ENCODE measurements around the gene TMEM170B. TPM values are rescaled to one million over a fixed set of nuclear protein-coding genes. Genes with fewer than 3 reads are reported as not detected.
A peak's percentile ranks its signal among the peaks of the same experiment; 100 is the strongest.

The TMEM170B gene
- total and polyA plus RNA-seq, 7 experiments from 2014 or later: 0.29 to 12.7 (median 3.2) TPM

DNA sequence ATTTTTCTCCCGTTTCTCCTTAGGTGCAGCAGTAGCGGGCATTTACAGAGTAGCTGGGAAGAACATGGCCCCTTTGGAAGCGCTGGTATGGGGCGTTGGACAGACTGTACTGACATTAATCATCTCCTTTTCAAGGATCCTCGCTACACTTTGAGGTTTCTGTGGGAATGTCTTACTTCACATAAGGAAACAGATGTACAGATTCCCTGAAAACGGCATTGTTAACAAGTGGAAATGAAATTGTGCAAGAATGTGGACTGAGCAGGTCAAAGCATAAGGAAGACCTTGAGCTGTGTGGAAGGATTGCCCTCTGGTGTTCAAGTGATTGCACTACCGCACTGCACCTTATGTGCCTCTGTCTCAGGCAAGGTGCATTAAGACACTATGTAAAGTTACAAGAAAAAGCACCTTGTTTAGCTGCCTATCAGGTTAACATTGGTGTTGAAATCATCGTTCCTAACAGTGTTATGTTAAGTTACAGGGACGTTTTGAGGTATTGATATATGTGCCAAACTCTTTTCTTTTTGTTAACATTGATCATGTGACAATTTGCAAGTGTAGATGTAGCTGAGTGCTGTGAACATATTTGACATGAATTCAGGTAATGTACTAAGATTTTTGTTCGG lies 38.0 kb downstream of the TMEM170B start:
- Mint-ChIP-seq H3K27ac (no peak overlapping the region), H3K27me3 (no peaks in the 10 kb centered on the region), H3K4me3 (no peak overlapping the region), H3K9me3 (no peaks in the 10 kb centered on the region), H3K4me1 (peaks cover 0 to 4% (median 0%) of the 10 kb centered on the region in 7 donors), H3K36me3 (peaks cover 0 to 7% (median 0%) of the 10 kb centered on the region in 5 donors)
- POLR2A ChIA-PET: interaction anchor here (0.6 kb wide), 1 partner anchor 253 kb away, joined by 3 read pairs; no protein-coding TSS in a partner anchor
- no peaks in the 10 kb centered on the region for H3K4me1 ChIP-seq (ENCODE audit: control insufficient read depth in 2 of 2, insufficient read depth in 2 of 2, low read length in 2 of 2)
- CTCF ChIA-PET: interaction anchor here (0.6 to 1.8 kb wide), 7 partner anchors 9 to 432 kb away, joined by 3 to 8 read pairs (median 4); no protein-coding TSS in a partner anchor
- H3K9me3 ChIP-seq (ENCODE audit: control insufficient read depth in 2 of 3, low read length in 3 of 3): no peaks in the 10 kb centered on the region
- ATAC-seq: peak; percentile 97
- no peak overlapping the region for H3K4me3 ChIP-seq (ENCODE audit: low read length)
- H3K36me3 ChIP-seq (ENCODE audit: control insufficient read depth in 2 of 3, insufficient read depth in 3 of 3, low read length in 3 of 3): no peaks in the 10 kb centered on the region
- peak; percentile 10 to 54 (median 42) for DNase-seq
- no peaks in the 10 kb centered on the region for H3K27me3 ChIP-seq (ENCODE audit: control insufficient read depth in 2 of 2, insufficient read depth in 2 of 2, low read length in 2 of 2)
- intact Hi-C loops (cut with micrococcal nuclease): loop anchor here (1.0 kb wide), 5 partner anchors 37 to 621 kb away; no protein-coding TSS in a partner anchor
- H3K27ac ChIP-seq (ENCODE audit: low read depth, low read length): no peak overlapping the region

DNA sequence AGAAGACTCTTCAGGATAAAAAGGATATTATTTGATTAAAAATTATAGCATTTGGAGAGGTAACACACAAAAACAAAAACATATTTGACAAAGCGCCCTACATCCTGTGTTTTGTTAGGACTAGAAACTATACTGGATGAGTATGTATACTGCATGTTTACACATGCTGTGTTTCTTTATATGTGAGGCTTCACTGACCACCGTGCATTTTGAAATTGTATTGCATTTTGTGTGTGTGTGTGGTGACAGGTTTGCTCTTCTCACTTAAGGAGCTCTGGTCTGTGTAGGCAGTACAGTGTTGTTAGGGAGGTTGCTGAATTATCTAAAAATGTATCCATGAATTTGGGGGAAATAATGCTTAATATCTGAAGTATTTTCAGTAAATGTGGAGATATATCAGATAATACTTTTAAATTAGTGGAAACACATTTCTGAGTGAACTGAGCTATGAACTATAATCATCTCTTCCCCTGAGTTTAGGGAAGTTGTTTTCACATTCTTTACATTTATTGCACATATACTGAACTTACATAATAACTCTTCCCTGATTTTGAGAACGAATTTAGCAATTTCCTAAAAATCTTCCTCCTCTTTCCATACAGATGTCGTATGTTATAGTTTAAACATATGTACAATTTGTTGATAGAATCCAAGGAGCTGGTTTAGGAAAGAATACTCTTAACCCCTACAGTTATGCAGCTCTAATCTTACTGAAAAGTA lies 43.3 kb downstream of the TMEM170B start:
- no peaks in the 10 kb centered on the region for H3K4me1 ChIP-seq (ENCODE audit: control insufficient read depth in 2 of 2, insufficient read depth in 2 of 2, low read length in 2 of 2)
- no peak overlapping the region for H3K4me3 ChIP-seq (ENCODE audit: low read length)
- DNase-seq: no peak
- no peaks in the 10 kb centered on the region for H3K9me3 Mint-ChIP-seq
- no peak overlapping the region for H3K27ac Mint-ChIP-seq
- peaks cover 0 to 19% (median 0%) of the 10 kb centered on the region in 5 donors for H3K27me3 Mint-ChIP-seq
- ChIA-PET POLR2A (no interaction called here), CTCF (no interaction called here)
- no peaks in the 10 kb centered on the region for H3K27me3 ChIP-seq (ENCODE audit: control insufficient read depth in 2 of 2, insufficient read depth in 2 of 2, low read length in 2 of 2)
- intact Hi-C loops (cut with micrococcal nuclease): loop anchor here in 1 of 2 donors (10.0 kb wide), 1 partner anchor 704 kb away; no protein-coding TSS in a partner anchor
- H3K4me1 Mint-ChIP-seq: no peaks in the 10 kb centered on the region
- no peaks in the 10 kb centered on the region for H3K36me3 ChIP-seq (ENCODE audit: control insufficient read depth in 2 of 3, insufficient read depth in 3 of 3, low read length in 3 of 3)
- no peak overlapping the region for H3K27ac ChIP-seq (ENCODE audit: low read depth, low read length)
- ATAC-seq: no peak
- H3K9me3 ChIP-seq (ENCODE audit: control insufficient read depth in 2 of 3, low read length in 3 of 3): no peaks in the 10 kb centered on the region
- no peaks in the 10 kb centered on the region for H3K36me3 Mint-ChIP-seq
- no peak overlapping the region for H3K4me3 Mint-ChIP-seq

DNA sequence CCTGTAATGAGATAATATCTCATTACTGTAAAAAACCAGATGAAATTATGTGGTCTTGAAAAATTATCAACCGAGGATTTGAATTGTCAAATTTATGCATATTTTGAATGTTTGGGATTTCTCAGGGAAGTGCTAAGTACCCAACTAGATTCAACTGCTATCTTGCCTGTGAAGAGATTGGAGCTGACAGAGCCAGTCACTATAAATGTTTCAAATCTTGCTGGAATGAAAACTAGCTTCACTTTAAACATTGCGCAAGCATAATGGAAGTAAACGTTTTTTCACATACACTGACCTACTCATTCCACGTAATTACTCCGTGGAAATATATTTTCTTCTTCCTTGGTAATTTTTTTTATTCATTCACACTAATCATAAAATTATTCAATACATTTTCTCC lies 46.7 kb downstream of the TMEM170B start:
- POLR2A ChIA-PET: no interaction called here
- no peak overlapping the region for H3K4me3 Mint-ChIP-seq

DNA sequence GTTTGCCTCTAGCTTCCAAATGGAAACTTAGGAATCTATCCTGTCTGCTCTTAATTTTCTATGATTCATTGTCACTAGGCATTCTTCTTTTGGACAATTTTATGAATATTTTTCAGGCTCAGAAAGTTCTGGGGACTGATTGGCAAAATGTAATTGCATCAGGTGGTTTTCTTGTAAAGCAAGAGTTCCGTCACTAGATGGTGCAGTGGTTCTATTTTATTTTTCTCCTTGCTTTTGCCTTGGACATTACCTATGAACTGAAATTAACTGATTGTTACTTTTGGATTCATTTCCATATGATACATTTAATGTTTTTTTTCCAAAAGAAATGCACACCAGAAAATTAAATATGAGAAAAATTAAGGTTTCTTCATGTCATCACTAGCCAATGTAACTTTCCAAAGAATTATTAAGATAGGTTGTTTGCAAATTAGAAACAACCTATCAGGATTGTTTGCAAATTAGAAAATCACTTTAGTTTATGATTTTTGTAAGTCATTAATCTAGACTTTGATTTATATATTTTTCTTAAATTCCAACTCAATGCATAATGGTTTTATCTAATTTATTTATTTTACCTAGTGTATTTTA lies 48.0 kb downstream of the TMEM170B start:
- no peaks in the 10 kb centered on the region for H3K4me1 ChIP-seq (ENCODE audit: control insufficient read depth in 2 of 2, insufficient read depth in 2 of 2, low read length in 2 of 2)
- H3K27ac ChIP-seq (ENCODE audit: low read depth, low read length): no peak overlapping the region
- DNase-seq (peak in 4 of 9 donors; percentile 9 to 23 (median 10)), ATAC-seq (no peak)
- Mint-ChIP-seq H3K27ac (no peak overlapping the region), H3K36me3 (no peaks in the 10 kb centered on the region), H3K27me3 (peaks cover 0 to 19% (median 0%) of the 10 kb centered on the region in 5 donors), H3K4me1 (no peaks in the 10 kb centered on the region), H3K9me3 (no peaks in the 10 kb centered on the region), H3K4me3 (no peak overlapping the region)
- CTCF ChIA-PET: interaction anchor here (1.3 kb wide), 1 partner anchor 10 kb away, joined by 4 read pairs; no protein-coding TSS in a partner anchor
- POLR2A ChIA-PET: no interaction called here
- no peaks in the 10 kb centered on the region for H3K36me3 ChIP-seq (ENCODE audit: control insufficient read depth in 2 of 3, insufficient read depth in 3 of 3, low read length in 3 of 3)
- H3K27me3 ChIP-seq (ENCODE audit: control insufficient read depth in 2 of 2, insufficient read depth in 2 of 2, low read length in 2 of 2): no peaks in the 10 kb centered on the region
- H3K9me3 ChIP-seq (ENCODE audit: control insufficient read depth in 2 of 3, low read length in 3 of 3): no peaks in the 10 kb centered on the region
- no peak overlapping the region for H3K4me3 ChIP-seq (ENCODE audit: low read length)
- intact Hi-C loops (cut with micrococcal nuclease): loop anchor here (1.0 to 10.0 kb wide), 5 partner anchors 69 to 1020 kb away; no protein-coding TSS in a partner anchor

More for the DNA sequence above, 46.7 kb downstream of the TMEM170B start:
- Mint-ChIP-seq H3K27ac (no peak overlapping the region), H3K4me1 (no peaks in the 10 kb centered on the region), H3K9me3 (no peaks in the 10 kb centered on the region), H3K27me3 (peaks cover 0 to 19% (median 0%) of the 10 kb centered on the region in 5 donors), H3K36me3 (no peaks in the 10 kb centered on the region)
- ATAC-seq (no peak), DNase-seq (no peak)
- intact Hi-C loops (cut with micrococcal nuclease): loop anchor here in 1 of 2 donors (2.0 to 10.0 kb wide), 2 partner anchors 71 to 701 kb away; no protein-coding TSS in a partner anchor
- no peaks in the 10 kb centered on the region for H3K36me3 ChIP-seq (ENCODE audit: control insufficient read depth in 2 of 3, insufficient read depth in 3 of 3, low read length in 3 of 3)
- H3K4me1 ChIP-seq (ENCODE audit: control insufficient read depth in 2 of 2, insufficient read depth in 2 of 2, low read length in 2 of 2): no peaks in the 10 kb centered on the region
- CTCF ChIA-PET: interaction anchor here (1.3 kb wide), 1 partner anchor 8 kb away, joined by 4 read pairs; no protein-coding TSS in a partner anchor
- H3K9me3 ChIP-seq (ENCODE audit: control insufficient read depth in 2 of 3, low read length in 3 of 3): no peaks in the 10 kb centered on the region
- H3K27me3 ChIP-seq (ENCODE audit: control insufficient read depth in 2 of 2, insufficient read depth in 2 of 2, low read length in 2 of 2): no peaks in the 10 kb centered on the region
- H3K27ac ChIP-seq (ENCODE audit: low read depth, low read length): no peak overlapping the region
- H3K4me3 ChIP-seq (ENCODE audit: low read length): no peak overlapping the region

DNA sequence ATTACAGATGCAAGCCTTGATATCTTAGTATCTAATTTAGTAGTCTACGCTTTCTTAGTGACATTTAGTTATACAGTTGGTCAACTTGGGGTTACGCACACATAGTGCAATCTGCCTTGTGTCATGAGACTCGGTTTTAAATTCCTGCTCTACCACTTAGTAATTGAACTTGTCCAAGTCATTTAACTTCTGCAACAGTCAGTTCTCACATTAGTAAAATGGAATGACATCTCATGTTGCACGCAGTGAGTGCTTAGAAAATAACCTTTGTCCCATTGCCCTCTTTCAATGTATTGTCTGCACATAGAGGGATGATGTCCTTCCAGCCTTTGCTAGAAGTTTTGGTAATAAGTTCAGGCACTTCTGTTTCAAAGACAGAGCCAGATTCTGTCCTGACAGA lies 48.6 kb downstream of the TMEM170B start:
- Histone ChIP-seq H3K36me3 (ENCODE audit: control insufficient read depth in 2 of 3, insufficient read depth in 3 of 3, low read length in 3 of 3) (no peaks in the 10 kb centered on the region), H3K4me3 (ENCODE audit: low read length) (no peak overlapping the region), H3K4me1 (ENCODE audit: control insufficient read depth in 2 of 2, insufficient read depth in 2 of 2, low read length in 2 of 2) (no peaks in the 10 kb centered on the region), H3K27me3 (ENCODE audit: control insufficient read depth in 2 of 2, insufficient read depth in 2 of 2, low read length in 2 of 2) (no peaks in the 10 kb centered on the region), H3K27ac (ENCODE audit: low read depth, low read length) (no peak overlapping the region), H3K9me3 (ENCODE audit: control insufficient read depth in 2 of 3, low read length in 3 of 3) (no peaks in the 10 kb centered on the region)
- Mint-ChIP-seq H3K4me3 (no peak overlapping the region), H3K9me3 (no peaks in the 10 kb centered on the region), H3K4me1 (no peaks in the 10 kb centered on the region), H3K27ac (no peak overlapping the region), H3K27me3 (peaks cover 0 to 16% (median 0%) of the 10 kb centered on the region in 5 donors), H3K36me3 (no peaks in the 10 kb centered on the region)
- DNase-seq (no peak), ATAC-seq (no peak)
- intact Hi-C loops (cut with micrococcal nuclease): loop anchor here in 1 of 2 donors (10.0 kb wide), 1 partner anchor 699 kb away; no protein-coding TSS in a partner anchor
- POLR2A ChIA-PET: no interaction called here
- CTCF ChIA-PET: interaction anchor here (1.0 to 1.1 kb wide), 2 partner anchors 8 to 632 kb away, joined by 3 read pairs; no protein-coding TSS in a partner anchor

DNA sequence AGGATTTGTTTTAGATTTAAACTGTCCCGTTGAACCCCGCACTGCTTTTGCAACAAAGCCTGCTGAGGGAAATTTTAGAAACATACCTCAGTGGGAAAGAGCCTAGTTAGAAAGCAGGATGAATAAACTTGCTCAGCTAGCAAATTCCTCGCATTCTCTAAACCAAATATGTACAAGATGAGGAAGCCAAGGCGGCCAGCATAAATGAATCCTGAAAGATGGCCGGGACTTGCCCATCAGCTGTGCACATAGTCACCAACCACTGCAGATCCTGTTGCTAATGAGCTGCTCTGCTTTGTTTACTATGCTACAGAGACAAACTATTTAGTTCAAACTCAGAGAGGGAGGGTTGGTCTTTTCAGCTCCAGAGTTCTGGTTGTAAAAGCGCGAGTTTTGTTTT lies 49.0 kb downstream of the TMEM170B start:
- intact Hi-C loops (cut with micrococcal nuclease): loop anchor here in 1 of 2 donors (10.0 kb wide), 1 partner anchor 698 kb away; no protein-coding TSS in a partner anchor

More for the DNA sequence above, 49.0 kb downstream of the TMEM170B start:
- no peak overlapping the region for H3K27ac Mint-ChIP-seq
- H3K9me3 Mint-ChIP-seq: no peaks in the 10 kb centered on the region
- Histone ChIP-seq H3K36me3 (ENCODE audit: control insufficient read depth in 2 of 3, insufficient read depth in 3 of 3, low read length in 3 of 3) (no peaks in the 10 kb centered on the region), H3K9me3 (ENCODE audit: control insufficient read depth in 2 of 3, low read length in 3 of 3) (no peaks in the 10 kb centered on the region), H3K27ac (ENCODE audit: low read depth, low read length) (no peak overlapping the region), H3K4me3 (ENCODE audit: low read length) (no peak overlapping the region), H3K27me3 (ENCODE audit: control insufficient read depth in 2 of 2, insufficient read depth in 2 of 2, low read length in 2 of 2) (no peaks in the 10 kb centered on the region), H3K4me1 (ENCODE audit: control insufficient read depth in 2 of 2, insufficient read depth in 2 of 2, low read length in 2 of 2) (no peaks in the 10 kb centered on the region)
- H3K4me1 Mint-ChIP-seq: no peaks in the 10 kb centered on the region
- no peak overlapping the region for H3K4me3 Mint-ChIP-seq
- no peak for DNase-seq
- peaks cover 0 to 15% (median 0%) of the 10 kb centered on the region in 5 donors for H3K27me3 Mint-ChIP-seq
- CTCF ChIA-PET: interaction anchor here (1.0 to 1.1 kb wide), 2 partner anchors 9 to 632 kb away, joined by 3 read pairs; no protein-coding TSS in a partner anchor
- no peak for ATAC-seq
- POLR2A ChIA-PET: no interaction called here
- H3K36me3 Mint-ChIP-seq: no peaks in the 10 kb centered on the region
